ENCODE data around the gene SLC17A3.

Gene SLC17A3

DNA sequence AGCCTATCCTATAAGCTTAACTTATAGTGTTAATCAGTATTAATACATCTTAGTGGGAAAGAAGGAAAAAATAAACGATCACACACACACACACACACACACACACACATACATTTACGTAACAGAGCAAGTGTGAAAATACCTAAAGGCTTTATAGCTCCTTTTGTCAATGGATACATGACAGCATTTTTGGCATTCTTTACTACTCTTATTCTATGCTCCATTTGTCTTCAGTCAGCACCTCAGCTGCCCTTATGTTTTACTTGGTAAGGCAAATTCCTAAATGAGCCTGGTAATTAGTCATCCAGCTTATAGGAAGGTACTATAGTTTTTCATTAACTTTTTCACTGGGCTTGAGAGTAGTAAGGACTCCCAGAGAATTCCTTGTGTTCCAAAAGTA lies 25.1 kb upstream of the SLC17A3 start:
- Histone ChIP-seq H3K27me3 (ENCODE audit: insufficient read depth, low read length, poor library complexity) (peaks cover 3% of the 10 kb centered on the region), H3K36me3 (ENCODE audit: insufficient read depth, low read length) (no peaks in the 10 kb centered on the region), H3K27ac (ENCODE audit: low read length) (no peak overlapping the region), H3K4me3 (ENCODE audit: low read depth in 1 of 2, low read length in 2 of 2) (no peak overlapping the region), H3K4me1 (ENCODE audit: insufficient read depth, low read length) (no peaks in the 10 kb centered on the region), H3K79me2 (ENCODE audit: insufficient read depth, low read length) (no peaks in the 10 kb centered on the region), H4K20me1 (ENCODE audit: insufficient read depth, low read length) (no peaks in the 10 kb centered on the region), H3K9ac (ENCODE audit: low read depth, low read length) (no peak overlapping the region), H3K9me3 (ENCODE audit: insufficient read depth, low read length, severe bottlenecking) (no peaks in the 10 kb centered on the region), H3K4me2 (ENCODE audit: insufficient read depth, low read length) (no peak overlapping the region), H2AFZ (ENCODE audit: low read depth, low read length) (no peak overlapping the region)
- DNase-seq (no peak), ATAC-seq (ENCODE audit: insufficient read depth, low read depth) (no peak)
- no peak for TF ChIP-seq EZH2 (IDR thresholded peaks at IDR 0.05; ENCODE audit: borderline replicate concordance, low read depth, low read length, severe bottlenecking)
- TF ChIP-seq, protein P1, sequence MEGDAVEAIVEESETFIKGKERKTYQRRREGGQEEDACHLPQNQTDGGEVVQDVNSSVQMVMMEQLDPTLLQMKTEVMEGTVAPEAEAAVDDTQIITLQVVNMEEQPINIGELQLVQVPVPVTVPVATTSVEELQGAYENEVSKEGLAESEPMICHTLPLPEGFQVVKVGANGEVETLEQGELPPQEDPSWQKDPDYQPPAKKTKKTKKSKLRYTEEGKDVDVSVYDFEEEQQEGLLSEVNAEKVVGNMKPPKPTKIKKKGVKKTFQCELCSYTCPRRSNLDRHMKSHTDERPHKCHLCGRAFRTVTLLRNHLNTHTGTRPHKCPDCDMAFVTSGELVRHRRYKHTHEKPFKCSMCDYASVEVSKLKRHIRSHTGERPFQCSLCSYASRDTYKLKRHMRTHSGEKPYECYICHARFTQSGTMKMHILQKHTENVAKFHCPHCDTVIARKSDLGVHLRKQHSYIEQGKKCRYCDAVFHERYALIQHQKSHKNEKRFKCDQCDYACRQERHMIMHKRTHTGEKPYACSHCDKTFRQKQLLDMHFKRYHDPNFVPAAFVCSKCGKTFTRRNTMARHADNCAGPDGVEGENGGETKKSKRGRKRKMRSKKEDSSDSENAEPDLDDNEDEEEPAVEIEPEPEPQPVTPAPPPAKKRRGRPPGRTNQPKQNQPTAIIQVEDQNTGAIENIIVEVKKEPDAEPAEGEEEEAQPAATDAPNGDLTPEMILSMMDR (IDR thresholded peaks at IDR 0.05; ENCODE audit: borderline replicate concordance, extremely low read depth, low read length, poor library complexity, severe bottlenecking): no peak

DNA sequence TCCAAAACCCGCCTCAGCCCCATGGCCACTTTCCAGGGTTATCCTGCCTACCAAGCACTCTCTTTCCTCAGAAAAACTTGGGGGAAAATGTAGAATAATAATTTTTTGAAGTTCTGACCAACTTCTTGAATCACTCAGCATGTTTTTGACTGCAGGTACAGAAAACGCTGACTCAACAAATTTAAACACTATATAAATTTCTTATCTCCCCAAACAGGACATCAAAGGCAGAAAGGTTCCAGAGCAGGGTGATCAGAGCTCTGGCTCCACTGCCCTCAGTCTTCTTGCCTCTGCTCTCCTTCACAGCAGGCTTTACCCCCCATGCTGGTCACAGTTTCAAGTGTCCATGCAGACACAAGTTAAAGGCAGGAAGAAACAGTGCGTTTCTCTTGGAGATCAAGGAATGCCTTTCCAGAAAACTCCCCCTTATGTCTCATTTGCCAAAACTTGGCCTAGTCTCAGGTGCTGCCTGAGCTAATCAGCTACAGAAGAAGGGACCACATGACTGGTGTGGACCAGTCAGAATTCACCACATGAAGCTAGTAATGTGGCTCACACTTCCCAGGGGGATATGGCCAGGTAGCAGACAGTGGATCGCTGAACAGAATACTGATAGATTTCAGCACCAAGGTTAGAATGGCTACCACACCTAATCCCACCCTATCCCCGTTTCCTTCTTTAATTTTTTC lies 24.4 kb upstream of the SLC17A3 start:
- H3K27me3 ChIP-seq (ENCODE audit: insufficient read depth, low read length, poor library complexity): no peaks in the 10 kb centered on the region
- ATAC-seq (ENCODE audit: insufficient read depth, low read depth) (no peak), DNase-seq (no peak)
- H3K27ac ChIP-seq (ENCODE audit: low read length): no peak overlapping the region
- H3K9me3 ChIP-seq (ENCODE audit: insufficient read depth, low read length, severe bottlenecking): no peaks in the 10 kb centered on the region
- no peaks in the 10 kb centered on the region for H4K20me1 ChIP-seq (ENCODE audit: insufficient read depth, low read length)
- no peak overlapping the region for H3K4me3 ChIP-seq (ENCODE audit: low read depth in 1 of 2, low read length in 2 of 2)
- no peaks in the 10 kb centered on the region for H3K4me1 ChIP-seq (ENCODE audit: insufficient read depth, low read length)
- TF ChIP-seq EZH2 (IDR thresholded peaks at IDR 0.05; ENCODE audit: borderline replicate concordance, low read depth, low read length, severe bottlenecking): no peak
- TF ChIP-seq, protein P1 (IDR thresholded peaks at IDR 0.05; ENCODE audit: borderline replicate concordance, extremely low read depth, low read length, poor library complexity, severe bottlenecking): no peak
- H3K79me2 ChIP-seq (ENCODE audit: insufficient read depth, low read length): no peaks in the 10 kb centered on the region
- H3K9ac ChIP-seq (ENCODE audit: low read depth, low read length): no peak overlapping the region
- no peak overlapping the region for H3K4me2 ChIP-seq (ENCODE audit: insufficient read depth, low read length)
- no peak overlapping the region for H2AFZ ChIP-seq (ENCODE audit: low read depth, low read length)
- no peaks in the 10 kb centered on the region for H3K36me3 ChIP-seq (ENCODE audit: insufficient read depth, low read length)

DNA sequence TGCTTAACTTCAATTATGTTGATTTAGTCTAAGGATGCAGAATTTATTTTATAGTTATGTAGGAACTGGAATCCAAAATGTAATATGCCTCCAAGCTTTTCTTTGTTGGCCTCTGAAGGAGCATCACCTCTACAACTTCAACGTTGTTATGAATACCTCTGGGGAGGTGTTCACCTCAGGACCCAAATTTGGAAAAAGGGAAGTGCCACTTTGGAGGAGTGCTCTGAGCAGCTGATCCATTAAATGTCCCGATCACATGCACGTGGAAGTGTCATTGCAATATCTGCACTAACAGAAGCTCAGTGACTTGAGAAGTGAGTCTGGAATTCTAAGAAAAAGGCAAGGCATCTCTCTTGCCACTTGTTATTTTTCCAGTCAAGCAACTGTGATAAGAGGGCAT lies 22.2 kb upstream of the SLC17A3 start:
- H3K4me1 ChIP-seq (ENCODE audit: insufficient read depth, low read length): no peaks in the 10 kb centered on the region
- H3K27ac ChIP-seq (ENCODE audit: low read length): no peak overlapping the region
- H3K79me2 ChIP-seq (ENCODE audit: insufficient read depth, low read length): no peaks in the 10 kb centered on the region
- no peaks in the 10 kb centered on the region for H3K9me3 ChIP-seq (ENCODE audit: insufficient read depth, low read length, severe bottlenecking)
- no peak overlapping the region for H3K9ac ChIP-seq (ENCODE audit: low read depth, low read length)
- H3K27me3 ChIP-seq (ENCODE audit: insufficient read depth, low read length, poor library complexity): peaks cover 2% of the 10 kb centered on the region
- H3K36me3 ChIP-seq (ENCODE audit: insufficient read depth, low read length): no peaks in the 10 kb centered on the region
- no peak overlapping the region for H2AFZ ChIP-seq (ENCODE audit: low read depth, low read length)
- no peak overlapping the region for H3K4me2 ChIP-seq (ENCODE audit: insufficient read depth, low read length)
- no peaks in the 10 kb centered on the region for H4K20me1 ChIP-seq (ENCODE audit: insufficient read depth, low read length)
- TF ChIP-seq EZH2 (IDR thresholded peaks at IDR 0.05; ENCODE audit: borderline replicate concordance, low read depth, low read length, severe bottlenecking): no peak
- TF ChIP-seq, protein P1 (IDR thresholded peaks at IDR 0.05; ENCODE audit: borderline replicate concordance, extremely low read depth, low read length, poor library complexity, severe bottlenecking): no peak
- ATAC-seq (ENCODE audit: insufficient read depth, low read depth) (no peak), DNase-seq (no peak)
- no peak overlapping the region for H3K4me3 ChIP-seq (ENCODE audit: low read depth in 1 of 2, low read length in 2 of 2)
